Skeletal muscle satellite cell (primary cell): ENCODE results near the gene TAB2.
"Not testable (repeated sequence)": the region's sequence is repeated elsewhere in the genome, so short reads cannot be mapped to it uniquely, and the experiment has no call there.

ENCODE experiments used
- H3K27me3 ChIP-seq: 2 replicates; pipeline ENCODE4 v1.7.0; 2013; ENCODE audit warnings: low read length; ENCODE audit not compliant: control insufficient read depth, insufficient read depth
- H3K36me3 ChIP-seq: 2 replicates; pipeline ENCODE4 v1.7.0; 2013; ENCODE audit warnings: mild to moderate bottlenecking, control low read depth, low read length; ENCODE audit not compliant: insufficient read depth
- H3K4me1 ChIP-seq: 2 replicates; pipeline ENCODE4 v1.7.0; 2013; ENCODE audit warnings: low read length; ENCODE audit not compliant: control insufficient read depth, insufficient read depth
- H3K4me2 ChIP-seq: 2 replicates; pipeline ENCODE4 v1.7.0; 2013; ENCODE audit warnings: mild to moderate bottlenecking, low read length
- H3K4me3 ChIP-seq: 2 replicates; pipeline ENCODE4 v1.7.0; 2013; ENCODE audit warnings: low read length
- H3K9ac ChIP-seq: 2 replicates; pipeline ENCODE4 v1.7.0; 2013; ENCODE audit warnings: mild to moderate bottlenecking, low read depth, low read length, moderate library complexity
- H3K9me3 ChIP-seq: replicated peaks from 2 replicates; pipeline ENCODE4 v1.7.0; 2013; ENCODE audit warnings: mild to moderate bottlenecking, control low read depth, low read length

The TAB2 gene

GRCh38 chr6:149335924-149336608 is 18.6 kb downstream of the TAB2 start:
- no peak overlapping the region for H3K4me3 ChIP-seq
- H3K4me1 ChIP-seq = peaks cover 77% of the 10 kb centered on the region
- H3K9ac ChIP-seq = no peak overlapping the region
- H3K4me2 ChIP-seq = peak overlapping the region; percentile 5
- no peaks in the 10 kb centered on the region for H3K9me3 ChIP-seq
- H3K36me3 ChIP-seq = no peaks in the 10 kb centered on the region
- H3K27me3 ChIP-seq = no peaks in the 10 kb centered on the region

GRCh38 chr6:149336609-149336928 is 19.1 kb downstream of the TAB2 start:
- no peaks in the 10 kb centered on the region for H3K36me3 ChIP-seq
- H3K4me3 ChIP-seq = no peak overlapping the region
- H3K4me2 ChIP-seq = peak overlapping the region; percentile 5
- no peaks in the 10 kb centered on the region for H3K9me3 ChIP-seq
- H3K4me1 ChIP-seq = peaks cover 77% of the 10 kb centered on the region
- H3K9ac ChIP-seq = no peak overlapping the region
- no peaks in the 10 kb centered on the region for H3K27me3 ChIP-seq

GRCh38 chr6:149337320-149337719 is 19.8 kb downstream of the TAB2 start:
- Histone ChIP-seq H3K36me3 (no peaks in the 10 kb centered on the region), H3K4me1 (peaks cover 72% of the 10 kb centered on the region), H3K4me3 (no peak overlapping the region), H3K9ac (no peak overlapping the region), H3K9me3 (no peaks in the 10 kb centered on the region), H3K27me3 (no peaks in the 10 kb centered on the region), H3K4me2 (no peak overlapping the region)

- Histone ChIP-seq H3K4me3 (no peak overlapping the region), H3K4me2 (no peak overlapping the region), H3K27me3 (no peaks in the 10 kb centered on the region), H3K36me3 (no peaks in the 10 kb centered on the region), H3K9ac (no peak overlapping the region), H3K9me3 (no peaks in the 10 kb centered on the region), H3K4me1 (peaks cover 46% of the 10 kb centered on the region)
Measured at GRCh38 chr6:149340200-149340599, 22.7 kb downstream of the TAB2 start.

GRCh38 chr6:149342525-149342924 is 25.0 kb downstream of the TAB2 start:
- Histone ChIP-seq H3K4me3 (no peak overlapping the region), H3K4me1 (peaks cover 24% of the 10 kb centered on the region)

GRCh38 chr6:149343501-149343900 is 26.0 kb downstream of the TAB2 start:
- no peak overlapping the region for H3K4me3 ChIP-seq
- no peak overlapping the region for H3K9ac ChIP-seq
- H3K36me3 ChIP-seq = no peaks in the 10 kb centered on the region
- H3K9me3 ChIP-seq = no peaks in the 10 kb centered on the region
- peaks cover 17% of the 10 kb centered on the region for H3K4me1 ChIP-seq
- no peak overlapping the region for H3K4me2 ChIP-seq
- no peaks in the 10 kb centered on the region for H3K27me3 ChIP-seq

More at GRCh38 chr6:149342525-149342924, 25.0 kb downstream of the TAB2 start:
- Histone ChIP-seq H3K27me3 (no peaks in the 10 kb centered on the region), H3K4me2 (no peak overlapping the region), H3K9me3 (no peaks in the 10 kb centered on the region), H3K9ac (no peak overlapping the region), H3K36me3 (no peaks in the 10 kb centered on the region)

- Histone ChIP-seq H3K4me1 (peaks cover 7% of the 10 kb centered on the region), H3K27me3 (no peaks in the 10 kb centered on the region), H3K4me3 (no peak overlapping the region), H3K9ac (no peak overlapping the region), H3K9me3 (no peaks in the 10 kb centered on the region), H3K36me3 (no peaks in the 10 kb centered on the region), H3K4me2 (no peak overlapping the region)
Measured at GRCh38 chr6:149346078-149346477, 28.6 kb downstream of the TAB2 start.

GRCh38 chr6:149347067-149347466 is 29.6 kb downstream of the TAB2 start:
- no peaks in the 10 kb centered on the region for H3K27me3 ChIP-seq
- H3K9ac ChIP-seq = no peak overlapping the region
- no peak overlapping the region for H3K4me2 ChIP-seq
- no peak overlapping the region for H3K4me3 ChIP-seq
- H3K4me1 ChIP-seq = no peaks in the 10 kb centered on the region
- no peaks in the 10 kb centered on the region for H3K36me3 ChIP-seq
- no peaks in the 10 kb centered on the region for H3K9me3 ChIP-seq

- H3K4me1 ChIP-seq, H3K27me3 ChIP-seq, H3K36me3 ChIP-seq, H3K9me3 ChIP-seq, H3K4me2 ChIP-seq, H3K4me3 ChIP-seq, H3K9ac ChIP-seq: not testable (repeated sequence)
Measured at GRCh38 chr6:149349279-149349678, 31.8 kb downstream of the TAB2 start.

GRCh38 chr6:149354009-149354408 is 36.5 kb downstream of the TAB2 start:
- no peaks in the 10 kb centered on the region for H3K27me3 ChIP-seq
- peaks cover 1% of the 10 kb centered on the region for H3K4me1 ChIP-seq
- no peaks in the 10 kb centered on the region for H3K36me3 ChIP-seq
- H3K9me3 ChIP-seq = no peaks in the 10 kb centered on the region
- no peak overlapping the region for H3K9ac ChIP-seq
- H3K4me3 ChIP-seq = no peak overlapping the region
- H3K4me2 ChIP-seq = no peak overlapping the region

- Histone ChIP-seq H3K36me3 (no peaks in the 10 kb centered on the region), H3K9me3 (no peaks in the 10 kb centered on the region), H3K27me3 (no peaks in the 10 kb centered on the region), H3K4me1 (peaks cover 4% of the 10 kb centered on the region), H3K9ac (no peak overlapping the region), H3K4me3 (no peak overlapping the region), H3K4me2 (no peak overlapping the region)
Measured at GRCh38 chr6:149356081-149356750, 38.7 kb downstream of the TAB2 start.
